ENCODE measurements around the gene USE1.
A peak's percentile ranks its signal among the peaks of the same experiment; 100 is the strongest.
"Not testable (repeated sequence)": the region's sequence is repeated elsewhere in the genome, so short reads cannot be mapped to it uniquely, and the experiment has no call there.

Gene USE1, protein sequence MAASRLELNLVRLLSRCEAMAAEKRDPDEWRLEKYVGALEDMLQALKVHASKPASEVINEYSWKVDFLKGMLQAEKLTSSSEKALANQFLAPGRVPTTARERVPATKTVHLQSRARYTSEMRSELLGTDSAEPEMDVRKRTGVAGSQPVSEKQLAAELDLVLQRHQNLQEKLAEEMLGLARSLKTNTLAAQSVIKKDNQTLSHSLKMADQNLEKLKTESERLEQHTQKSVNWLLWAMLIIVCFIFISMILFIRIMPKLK

GRCh38 chr19:17215127-17215971, at the start of gene USE1:
Gene USE1 (plus strand): TSS chr19:17215357. CDS start chr19:17215406, 49 bp downstream.
- peak; percentile 45 for DNase-seq

GRCh38 chr19:17165715-17166114, 49.4 kb upstream of the USE1 start:
- no peak for DNase-seq

GRCh38 chr19:17170538-17171297, 44.4 kb upstream of the USE1 start:
- no peak for DNase-seq

DNA sequence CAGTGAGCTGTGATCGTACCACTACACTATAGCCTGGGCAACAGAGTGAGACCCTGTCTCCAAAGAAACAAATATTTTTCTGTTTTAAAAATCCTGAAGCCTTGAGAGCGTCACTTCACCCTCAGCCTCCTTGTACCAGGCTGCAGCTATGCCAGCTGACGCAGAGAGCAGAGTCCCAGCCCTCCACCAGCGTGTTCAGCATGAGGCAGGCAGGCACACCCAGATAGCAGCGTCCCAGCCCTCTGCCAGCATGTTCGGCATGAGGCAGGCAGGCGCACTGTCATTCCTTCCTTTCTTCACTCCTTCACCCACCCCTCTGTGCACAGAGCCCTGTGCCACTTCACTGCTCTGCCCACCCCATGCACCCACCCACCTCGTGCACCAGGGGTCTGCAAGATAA, 43.3 kb upstream of the USE1 start:
- no peak for DNase-seq

GRCh38 chr19:17172624-17173345, 42.4 kb upstream of the USE1 start:
- no peak for DNase-seq

GRCh38 chr19:17178291-17178690, 36.9 kb upstream of the USE1 start:
- DNase-seq = no peak

- DNase-seq = no peak
These were observed 34.0 kb upstream of the USE1 start for GRCh38 chr19:17180997-17181702.

DNA sequence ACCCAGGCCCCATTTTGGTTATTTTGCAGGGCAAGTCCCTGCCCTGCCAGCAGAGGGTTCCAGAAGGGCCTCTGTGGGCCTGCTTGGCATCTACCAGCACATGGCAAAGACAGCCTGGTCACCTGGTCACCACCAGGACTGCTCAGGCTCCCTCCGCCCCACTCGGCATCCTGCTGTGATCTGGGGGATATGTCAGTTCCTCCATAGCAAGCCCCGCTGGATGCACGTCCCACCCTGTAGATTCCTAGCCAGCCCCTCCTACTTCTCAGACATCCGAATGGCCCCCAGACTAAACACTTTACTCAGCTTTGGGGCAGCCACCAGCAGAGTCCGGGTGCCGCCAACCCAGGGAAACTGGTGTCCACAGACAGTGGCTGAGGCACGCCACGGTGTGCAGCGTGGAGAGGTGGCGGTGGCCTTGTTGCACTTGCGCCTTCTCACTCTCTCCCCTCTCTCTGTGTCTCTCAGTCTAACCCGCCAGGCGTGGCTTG, 31.8 kb upstream of the USE1 start:
- no peak for DNase-seq

DNA sequence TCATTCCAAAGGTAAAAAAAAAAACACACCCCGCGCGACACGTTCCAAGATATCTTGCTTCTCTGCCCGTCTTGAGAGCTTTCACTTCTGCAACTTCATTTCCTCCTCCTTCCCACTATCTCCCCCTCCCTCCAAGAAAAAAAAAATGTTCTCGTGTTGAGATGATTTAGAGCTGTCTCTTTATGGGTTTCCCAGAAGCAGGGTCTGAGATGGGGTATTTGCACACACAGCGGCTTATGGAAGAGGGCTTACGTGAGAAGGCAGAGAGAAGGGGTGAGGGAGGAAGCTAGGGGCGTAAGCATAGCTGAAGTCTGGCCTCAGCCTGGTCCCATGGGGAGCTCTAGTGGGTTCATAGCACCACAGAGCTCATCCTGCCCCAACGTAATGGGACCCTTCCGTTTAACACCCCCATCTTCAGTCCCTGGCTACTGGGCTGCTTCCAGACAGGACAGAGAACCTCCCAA, 31.3 kb upstream of the USE1 start:
- DNase-seq = no peak

- no peak for DNase-seq
These were observed 30.8 kb upstream of the USE1 start for GRCh38 chr19:17184371-17184841.

GRCh38 chr19:17185590-17185989, 29.6 kb upstream of the USE1 start:
- DNase-seq = no peak

GRCh38 chr19:17191736-17192135, 23.4 kb upstream of the USE1 start:
- DNase-seq = not testable (repeated sequence)

- no peak for DNase-seq
These were observed 22.4 kb upstream of the USE1 start for GRCh38 chr19:17192751-17193150.

- DNase-seq = no peak
These were observed 20.5 kb upstream of the USE1 start for GRCh38 chr19:17194608-17195007.

GRCh38 chr19:17195106-17195505, 20.1 kb upstream of the USE1 start:
- no peak for DNase-seq

- DNase-seq = no peak
These were observed 18.5 kb upstream of the USE1 start for GRCh38 chr19:17196610-17197009.

- DNase-seq = no peak
These were observed 17.5 kb upstream of the USE1 start for GRCh38 chr19:17197666-17198065.

- DNase-seq = no peak
These were observed 14.6 kb upstream of the USE1 start for GRCh38 chr19:17200408-17201079.

GRCh38 chr19:17202249-17202648, 12.9 kb upstream of the USE1 start:
- no peak for DNase-seq

DNA sequence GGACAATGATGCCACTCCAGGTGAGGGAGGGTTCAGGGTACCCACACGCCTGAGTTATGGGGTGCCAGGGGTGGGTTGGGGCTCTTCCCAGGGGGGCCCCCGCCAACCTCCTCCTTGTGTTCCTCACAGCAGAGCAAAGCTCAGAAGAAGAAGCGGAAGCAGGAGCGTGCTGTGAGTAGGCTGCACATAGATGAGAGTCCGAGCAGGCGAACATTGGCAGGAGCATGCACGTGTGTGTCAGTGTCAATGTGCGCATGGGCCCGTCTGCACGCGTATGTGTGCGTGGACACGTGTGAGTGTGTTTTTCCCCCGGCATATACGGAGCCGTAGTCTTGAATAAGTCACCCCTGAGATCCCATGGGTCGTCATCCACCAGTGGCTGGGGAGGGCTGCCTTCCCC, 12.4 kb upstream of the USE1 start:
- DNase-seq = no peak

Measured in SIG-M5 (cell line).